CD14-positive monocyte (primary cell): ENCODE results near the gene TBX2. TPM values are rescaled to one million over a fixed set of nuclear protein-coding genes. Genes with fewer than 3 reads are reported as not detected.

Experiments used
- DNase-seq, 3 donors: peaks; one replicate each; pipeline ENCODE4 v3.0.0-alpha.2; 2011 to 2022
- H2AFZ ChIP-seq: 2 replicates; pipeline ENCODE4 v1.6.0; 2012; ENCODE audit warnings: mild to moderate bottlenecking, low read depth, low read length, inconsistent platforms; ENCODE audit not compliant: insufficient read depth, poor library complexity, severe bottlenecking
- H3K27ac ChIP-seq, 2 donors: 1 replicate in 1 of 2; 2 replicates in 1 of 2; pipeline ENCODE4 v1.5.1; 2012 to 2013; ENCODE audit warnings: low read length in 2 of 2, control low read depth in 1 of 2, inconsistent platforms in 1 of 2, low read depth in 1 of 2, mild to moderate bottlenecking in 1 of 2
- H3K27me3 ChIP-seq, 2 donors: one replicate each; pipeline versions ENCODE4 v1.6.0 to v1.6.1; 2011 to 2013; ENCODE audit warnings: low read length in 2 of 2; ENCODE audit not compliant: control insufficient read depth in 2 of 2, insufficient read depth in 2 of 2
- H3K36me3 ChIP-seq, 2 donors: replicated peaks in 1 of 2; 1 replicate in 1 of 2; 2 replicates in 1 of 2; pipeline versions ENCODE4 v1.5.1 to v1.6.1; 2012 to 2013; ENCODE audit warnings: low read length in 2 of 2, control low read depth in 1 of 2, inconsistent platforms in 1 of 2, mild to moderate bottlenecking in 1 of 2; ENCODE audit not compliant: insufficient read depth in 2 of 2, control insufficient read depth in 1 of 2
- H3K4me1 ChIP-seq, 2 donors: 1 replicate in 1 of 2; 2 replicates in 1 of 2; pipeline versions ENCODE4 v1.5.1 to v1.6.1; 2012 to 2013; ENCODE audit warnings: low read length in 2 of 2, control low read depth in 1 of 2, inconsistent platforms in 1 of 2, mild to moderate bottlenecking in 1 of 2, moderate library complexity in 1 of 2; ENCODE audit not compliant: insufficient read depth in 2 of 2, control insufficient read depth in 1 of 2
- H3K4me2 ChIP-seq: replicated peaks from 2 replicates; pipeline ENCODE3; 2012; ENCODE audit warnings: low read length, moderate library complexity, mild to moderate bottlenecking; ENCODE audit not compliant: poor library complexity, severe bottlenecking; ENCODE audit errors: extremely low read depth
- H3K4me3 ChIP-seq, 3 experiments: fragments of 200-600 bp in 1 of 3; sonication (generic) in 1 of 3; replicated peaks in 1 of 3; 1 replicate in 2 of 3; 2 replicates in 1 of 3; pipeline ENCODE4 v1.5.1; 2011 to 2013; ENCODE audit warnings: low read length in 3 of 3, mild to moderate bottlenecking in 3 of 3, control low read depth in 2 of 3, low read depth in 2 of 3, inconsistent platforms in 1 of 3, moderate library complexity in 1 of 3
- H3K79me2 ChIP-seq: 2 replicates; pipeline ENCODE4 v1.6.0; 2012; ENCODE audit warnings: mild to moderate bottlenecking, control low read depth, inconsistent platforms, low read length, moderate library complexity; ENCODE audit not compliant: insufficient read depth
- H3K9ac ChIP-seq: 2 replicates; pipeline ENCODE4 v1.6.0; 2017; ENCODE audit warnings: low read length, mild to moderate bottlenecking; ENCODE audit not compliant: insufficient read depth, poor library complexity, severe bottlenecking
- H3K9me3 ChIP-seq, 2 donors: replicated peaks in 1 of 2; 1 replicate in 1 of 2; 2 replicates in 1 of 2; pipeline versions ENCODE4 v1.5.1 to v1.6.1; 2012 to 2013; ENCODE audit warnings: low read length in 2 of 2, control low read depth in 1 of 2; ENCODE audit not compliant: control insufficient read depth in 1 of 2, insufficient read depth in 1 of 2
- H4K20me1 ChIP-seq: 2 replicates; pipeline ENCODE4 v1.6.0; 2012; ENCODE audit warnings: mild to moderate bottlenecking, low read length, control low read depth, moderate library complexity; ENCODE audit not compliant: insufficient read depth
- H3K27ac Mint-ChIP-seq, 7 donors: one replicate each; pipeline ENCODE4 v1.8.0; 2020; ENCODE audit warnings: mild to moderate bottlenecking in 7 of 7, mixed read lengths in 7 of 7, moderate library complexity in 6 of 7, inconsistent platforms in 2 of 7
- H3K27me3 Mint-ChIP-seq, 3 donors: one replicate each; pipeline ENCODE4 v1.8.0; 2021 to 2022; ENCODE audit warnings: low read depth in 3 of 3, mild to moderate bottlenecking in 3 of 3, mixed read lengths in 3 of 3, moderate library complexity in 3 of 3, inconsistent platforms in 1 of 3
- H3K36me3 Mint-ChIP-seq, 2 donors: one replicate each; pipeline ENCODE4 v1.8.0; 2020; ENCODE audit warnings: mixed read lengths in 2 of 2, inconsistent platforms in 1 of 2, mild to moderate bottlenecking in 1 of 2
- H3K4me1 Mint-ChIP-seq: one replicate; pipeline ENCODE4 v1.8.0; 2020; ENCODE audit warnings: mild to moderate bottlenecking, mixed read lengths
- H3K4me3 Mint-ChIP-seq, 2 donors: one replicate each; pipeline ENCODE4 v1.8.0; 2020; ENCODE audit warnings: mild to moderate bottlenecking in 2 of 2, mixed read lengths in 2 of 2, moderate library complexity in 1 of 2
- H3K9me3 Mint-ChIP-seq, 7 donors: one replicate each; pipeline ENCODE4 v1.8.0; 2020 to 2022; ENCODE audit warnings: mixed read lengths in 7 of 7, mild to moderate bottlenecking in 6 of 7, moderate library complexity in 6 of 7, inconsistent platforms in 2 of 7
- WGBS: methylation state at CpG from one replicate; pipeline ENCODE4 v1.1.5; 2013; ENCODE audit warnings: missing lambda C conversion rate; ENCODE audit not compliant: insufficient coverage; 5-methylcytosine and 5-hydroxymethylcytosine counted together
- intact Hi-C, 2 donors: fragments of 100-400 bp; cut with micrococcal nuclease; formaldehyde crosslinking; loops; one replicate each; pipeline versions ENCODE4 v1.15.0 to v1.15.1; 2023
- polyA plus RNA-seq, 3 donors: library from polyadenylated mRNA; depleted of rRNA in 1 of 3; unstranded in 2 of 3; stranded (reverse) in 1 of 3; fragments of 300-500 nt in 2 of 3; fragments of >200 nt in 1 of 3; fragmentation: Illumina TruSeq in 2 of 3; gene quantifications; 1 replicate in 2 of 3; 2 replicates in 1 of 3; pipeline ENCODE4 v1.2.3, GENCODE V29; 2012 to 2021
- TF ChIP-seq, protein P1 (sequence below): fragments of 200-600 bp; IDR thresholded peaks from one replicate; pipeline ENCODE4 v1.8.0; 2022; ENCODE audit warnings: antibody characterized with exemption, mild to moderate bottlenecking

Gene TBX2
- polyA plus RNA-seq, 3 donors: 0.03 TPM; not detected in 2

GRCh38 chr17:61458000-61458399 lies 58.4 kb downstream of the TBX2 start:
- Histone ChIP-seq H3K79me2 (no peaks in the 10 kb centered on the region), H3K27me3 (peaks cover 86 to 99% of the 10 kb centered on the region in 2 donors), H3K9me3 (peaks cover 6 to 49% of the 10 kb centered on the region in 2 donors), H3K4me1 (peaks cover 0 to 8% of the 10 kb centered on the region in 2 donors), H3K4me3 (no peak overlapping the region), H3K4me2 (no peak overlapping the region), H4K20me1 (no peaks in the 10 kb centered on the region), H2AFZ (no peak overlapping the region), H3K27ac (no peak overlapping the region), H3K9ac (no peak overlapping the region), H3K36me3 (no peaks in the 10 kb centered on the region)
- H3K4me3 Mint-ChIP-seq: peak overlapping the region in 1 of 2 donors; percentile 79
- TF ChIP-seq, protein P1, sequence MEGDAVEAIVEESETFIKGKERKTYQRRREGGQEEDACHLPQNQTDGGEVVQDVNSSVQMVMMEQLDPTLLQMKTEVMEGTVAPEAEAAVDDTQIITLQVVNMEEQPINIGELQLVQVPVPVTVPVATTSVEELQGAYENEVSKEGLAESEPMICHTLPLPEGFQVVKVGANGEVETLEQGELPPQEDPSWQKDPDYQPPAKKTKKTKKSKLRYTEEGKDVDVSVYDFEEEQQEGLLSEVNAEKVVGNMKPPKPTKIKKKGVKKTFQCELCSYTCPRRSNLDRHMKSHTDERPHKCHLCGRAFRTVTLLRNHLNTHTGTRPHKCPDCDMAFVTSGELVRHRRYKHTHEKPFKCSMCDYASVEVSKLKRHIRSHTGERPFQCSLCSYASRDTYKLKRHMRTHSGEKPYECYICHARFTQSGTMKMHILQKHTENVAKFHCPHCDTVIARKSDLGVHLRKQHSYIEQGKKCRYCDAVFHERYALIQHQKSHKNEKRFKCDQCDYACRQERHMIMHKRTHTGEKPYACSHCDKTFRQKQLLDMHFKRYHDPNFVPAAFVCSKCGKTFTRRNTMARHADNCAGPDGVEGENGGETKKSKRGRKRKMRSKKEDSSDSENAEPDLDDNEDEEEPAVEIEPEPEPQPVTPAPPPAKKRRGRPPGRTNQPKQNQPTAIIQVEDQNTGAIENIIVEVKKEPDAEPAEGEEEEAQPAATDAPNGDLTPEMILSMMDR: no peak
- H3K4me1 Mint-ChIP-seq: peaks cover 35% of the 10 kb centered on the region
- intact Hi-C loops: no loop called here
- peaks cover 0 to 38% (median 16%) of the 10 kb centered on the region in 7 donors for H3K9me3 Mint-ChIP-seq
- peaks cover 3 to 15% of the 10 kb centered on the region in 2 donors for H3K36me3 Mint-ChIP-seq
- peaks cover 92 to 98% (median 96%) of the 10 kb centered on the region in 3 donors for H3K27me3 Mint-ChIP-seq
- H3K27ac Mint-ChIP-seq: no peak overlapping the region
- 5% methylated on average over 6 of the region's 14 CpGs for WGBS
- DNase-seq: no peak

GRCh38 chr17:61458421-61459141 lies 58.9 kb downstream of the TBX2 start:
- H3K9me3 Mint-ChIP-seq: peaks cover 0 to 37% (median 16%) of the 10 kb centered on the region in 7 donors
- Histone ChIP-seq H3K79me2 (no peaks in the 10 kb centered on the region), H3K4me2 (no peak overlapping the region), H3K9ac (no peak overlapping the region), H3K9me3 (peaks cover 6 to 49% of the 10 kb centered on the region in 2 donors), H3K27ac (no peak overlapping the region), H3K36me3 (no peaks in the 10 kb centered on the region), H2AFZ (no peak overlapping the region), H3K4me3 (no peak overlapping the region), H4K20me1 (no peaks in the 10 kb centered on the region), H3K27me3 (peaks cover 85 to 99% of the 10 kb centered on the region in 2 donors), H3K4me1 (peaks cover 0 to 8% of the 10 kb centered on the region in 2 donors)
- no peak overlapping the region for H3K27ac Mint-ChIP-seq
- H3K4me1 Mint-ChIP-seq: peaks cover 35% of the 10 kb centered on the region
- peaks cover 3 to 15% of the 10 kb centered on the region in 2 donors for H3K36me3 Mint-ChIP-seq
- whole genome bisulfite sequencing: no CpG with 5 or more reads among the region's 5 CpGs
- intact Hi-C loops: no loop called here
- no peak for DNase-seq
- peak overlapping the region in 1 of 2 donors; percentile 79 for H3K4me3 Mint-ChIP-seq
- H3K27me3 Mint-ChIP-seq: peaks cover 91 to 99% (median 95%) of the 10 kb centered on the region in 3 donors
- TF ChIP-seq, protein P1: no peak

Other genes with a start within 250 kb of the TBX2 start
- not detected for gene TBX4, start 52.6 kb downstream of the TBX2 start, polyA plus RNA-seq
- gene NACA2, start 191.4 kb downstream of the TBX2 start, polyA plus RNA-seq: not detected